GM18499 (cell line): ENCODE measurements around the gene ATXN1.

Experiments used
- ATAC-seq: cut with Tn5 transposase; IDR thresholded peaks from one replicate; pipeline ENCODE4 v1.9.1; 2021; ENCODE audit warnings: moderate number of reproducible peaks; ENCODE audit not compliant: insufficient read depth, unreplicated experiment

ATXN1 gene

DNA sequence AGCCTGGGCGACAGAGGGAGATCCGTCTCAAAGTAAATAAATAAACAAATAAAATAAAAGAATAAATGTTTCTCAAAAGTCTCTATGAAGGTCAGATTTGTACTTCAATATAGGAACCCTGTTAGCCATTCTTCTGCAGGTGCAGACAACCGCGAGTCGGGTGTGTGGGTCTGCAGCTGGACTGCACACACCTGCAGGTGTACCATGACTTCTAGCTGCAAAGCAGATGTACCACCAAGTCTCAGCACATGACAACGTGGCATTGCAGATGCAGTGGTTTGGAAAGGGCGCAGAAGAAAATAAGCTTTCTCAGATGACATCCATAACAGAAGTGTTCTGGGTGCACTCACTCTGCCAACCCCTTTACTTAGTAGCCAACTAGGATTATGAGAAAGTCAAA is 239.7 kb downstream of the ATXN1 start:
- ATAC-seq: no peak

DNA sequence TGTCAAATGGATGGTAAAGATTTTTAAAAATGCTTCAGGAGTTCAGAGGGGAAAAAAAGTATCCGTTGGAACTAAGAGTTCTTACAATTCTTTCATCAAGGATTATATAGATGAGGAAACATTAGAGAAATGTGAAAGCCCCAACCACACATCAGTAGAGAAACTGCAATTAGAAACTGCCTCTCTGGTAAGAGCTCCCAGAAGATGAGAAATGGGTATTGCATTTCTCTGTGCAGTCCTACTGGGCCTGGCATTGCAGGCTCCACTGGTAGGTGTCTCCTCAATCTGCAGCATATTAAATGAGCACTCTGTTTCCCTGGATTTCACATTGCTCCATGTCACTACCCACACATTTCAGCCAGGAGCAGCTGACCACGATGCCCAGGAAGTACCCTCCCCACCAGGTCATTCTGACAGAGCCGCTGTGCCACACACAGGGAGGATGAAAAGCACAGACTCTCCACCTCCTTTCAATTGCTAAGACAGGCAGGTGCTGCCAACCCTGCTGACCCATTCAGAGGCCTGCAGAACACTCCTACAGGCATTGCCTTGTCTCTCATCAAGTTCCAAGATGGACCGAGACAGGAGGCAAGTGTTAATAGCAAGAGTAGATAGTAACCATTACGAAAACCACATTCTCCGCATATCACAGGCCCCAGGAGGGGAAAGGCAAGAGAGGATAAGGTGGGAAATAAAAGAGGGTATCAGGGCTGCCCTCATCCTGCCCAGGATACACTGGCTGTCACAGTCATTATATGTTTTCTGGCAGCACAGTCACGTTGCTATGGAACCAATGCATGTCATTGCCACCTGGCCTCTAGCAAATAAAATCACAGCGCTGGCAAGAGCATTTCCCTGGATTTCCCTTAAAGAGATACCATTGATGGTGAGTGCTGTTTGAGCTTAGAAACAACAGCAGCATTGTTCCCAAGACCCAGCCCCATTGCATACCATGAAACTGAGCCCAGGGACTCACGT is 241.7 kb downstream of the ATXN1 start:
- no peak for ATAC-seq

DNA sequence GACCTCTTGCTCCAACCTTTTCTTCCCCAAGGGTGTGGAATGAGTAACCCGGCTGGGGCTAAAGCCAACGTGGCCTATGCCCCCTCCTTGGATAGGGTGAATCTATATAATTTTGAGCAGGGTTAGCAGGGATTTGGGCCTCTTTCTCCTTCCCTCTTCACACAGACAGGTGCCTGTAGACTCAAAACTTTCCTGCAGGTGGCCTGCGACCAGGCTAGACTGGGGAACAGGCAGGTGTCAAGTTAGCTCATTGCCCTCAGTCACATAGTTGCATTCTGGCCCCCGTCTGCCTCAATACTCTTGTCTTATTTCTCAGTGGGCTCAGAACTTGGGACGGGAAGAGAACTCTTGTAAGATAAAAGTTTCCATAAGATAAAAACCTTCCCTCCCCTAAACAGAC is 243.0 kb downstream of the ATXN1 start:
- ATAC-seq: no peak

DNA sequence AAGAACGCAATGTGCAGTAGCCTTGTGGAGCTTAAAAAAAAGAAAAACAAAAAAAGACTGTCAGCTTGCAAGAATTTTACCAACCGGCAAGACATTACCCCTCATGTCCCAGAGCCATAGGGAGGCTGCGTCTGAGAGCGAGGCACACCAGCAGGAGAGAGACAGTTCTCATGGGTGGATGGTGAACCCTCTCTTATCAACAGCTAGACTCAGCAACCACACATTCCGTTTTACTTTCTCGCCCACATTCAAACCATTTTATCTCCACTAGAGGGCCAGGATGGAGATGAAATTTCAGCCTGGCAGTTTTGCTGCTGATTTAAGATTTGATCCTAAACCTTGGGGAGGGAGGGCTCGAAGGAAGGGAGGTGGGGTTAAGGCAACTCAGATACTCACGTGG is 247.0 kb downstream of the ATXN1 start:
- ATAC-seq: no peak

DNA sequence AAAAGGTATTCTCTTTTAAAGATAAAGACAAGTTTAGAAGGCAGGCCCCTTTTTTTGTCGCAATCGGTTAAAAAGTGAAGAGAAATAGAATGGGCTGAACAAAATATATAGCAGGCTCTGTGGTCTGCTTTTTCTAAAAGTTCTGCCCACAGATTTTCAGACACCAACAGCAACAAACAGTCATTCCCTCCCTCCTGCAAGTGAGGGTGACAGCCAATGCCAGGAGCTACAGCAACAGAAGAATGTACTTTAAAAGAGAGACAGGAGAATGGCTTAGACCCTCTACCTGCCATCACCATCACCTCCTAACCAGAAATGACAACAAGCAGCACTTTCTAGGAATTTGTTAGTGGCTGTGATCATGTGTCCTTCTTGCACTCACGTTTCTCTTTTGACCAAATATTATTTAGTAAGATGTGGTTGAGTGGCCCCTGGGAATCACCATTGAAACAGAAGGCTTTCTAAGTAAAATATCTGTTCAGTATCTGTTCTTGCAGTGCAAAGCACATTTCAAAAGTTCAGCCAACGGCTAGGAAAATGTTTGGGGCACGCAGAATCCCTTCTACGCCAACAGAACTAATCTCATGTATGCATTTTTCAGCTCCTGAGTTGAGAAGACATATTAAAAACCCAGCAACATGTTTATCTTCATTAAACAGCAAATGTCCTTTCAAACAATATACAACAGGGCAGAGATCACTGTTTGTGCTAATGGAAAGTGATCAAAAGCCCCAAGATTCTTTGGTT is 248.5 kb downstream of the ATXN1 start:
- no peak for ATAC-seq

DNA sequence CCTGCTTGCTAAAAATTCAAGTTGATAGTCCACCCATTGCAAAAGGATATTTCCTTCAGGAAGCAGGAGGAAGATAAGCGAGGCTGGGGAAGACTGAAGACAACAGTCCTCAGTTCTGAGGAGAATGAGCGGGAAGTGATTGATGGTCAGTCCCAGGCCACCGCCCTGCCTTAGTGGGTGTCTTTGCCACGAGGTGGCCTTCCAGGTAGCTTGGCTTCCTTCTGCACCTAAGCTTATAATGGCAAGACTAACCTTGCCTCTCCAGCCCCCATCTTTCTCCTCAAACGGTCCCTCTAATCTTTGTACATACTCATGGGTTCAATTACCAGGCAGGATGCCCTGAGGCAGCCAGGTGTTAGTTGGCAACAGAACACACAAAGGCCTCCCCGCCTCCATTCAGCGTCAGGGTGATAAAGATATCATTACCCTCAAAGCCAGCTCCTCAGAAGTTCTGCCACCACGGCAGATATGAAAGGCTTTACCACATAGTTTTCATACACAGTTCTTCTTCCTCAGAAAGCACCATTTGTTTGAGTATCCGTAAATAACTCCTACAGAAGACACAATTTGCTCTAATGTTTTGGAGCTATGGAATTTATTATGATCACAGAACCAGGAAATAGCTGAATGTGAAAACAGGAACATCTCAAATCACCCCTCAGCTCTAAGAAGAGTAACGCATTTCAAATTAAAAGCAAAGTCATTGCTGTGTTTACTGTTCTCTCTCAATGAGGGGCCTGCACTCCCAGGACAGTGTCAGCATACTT is 249.4 kb downstream of the ATXN1 start:
- no peak for ATAC-seq

DNA sequence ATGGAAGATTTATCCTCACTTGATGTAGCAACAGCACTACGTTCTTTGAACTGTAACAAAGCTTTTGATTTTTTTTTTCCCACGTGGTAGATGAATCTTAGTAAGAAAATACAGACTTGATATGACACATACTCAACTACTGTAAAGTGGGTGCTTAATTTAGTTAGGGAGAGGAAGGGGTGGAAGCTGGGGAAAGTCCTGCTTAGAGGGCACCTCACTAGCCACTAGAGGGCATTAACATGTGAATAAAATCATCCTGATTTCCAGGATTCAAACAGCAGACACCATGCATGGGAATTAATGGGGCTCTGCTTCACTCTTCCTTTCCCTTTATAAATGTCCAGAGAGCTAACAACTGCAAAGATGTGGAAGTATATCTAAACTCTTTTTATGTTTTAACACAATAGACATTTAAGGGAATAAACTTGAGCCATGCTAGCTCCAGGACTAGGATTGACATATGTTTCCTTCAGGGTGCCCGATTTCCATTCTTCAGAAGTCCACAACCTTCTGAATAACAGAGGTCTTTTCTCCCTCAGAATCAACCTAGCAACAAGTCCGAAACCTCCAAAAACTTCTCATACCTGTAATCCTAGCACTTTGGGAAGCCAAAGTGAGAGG is 250.1 kb downstream of the ATXN1 start:
- no peak for ATAC-seq

DNA sequence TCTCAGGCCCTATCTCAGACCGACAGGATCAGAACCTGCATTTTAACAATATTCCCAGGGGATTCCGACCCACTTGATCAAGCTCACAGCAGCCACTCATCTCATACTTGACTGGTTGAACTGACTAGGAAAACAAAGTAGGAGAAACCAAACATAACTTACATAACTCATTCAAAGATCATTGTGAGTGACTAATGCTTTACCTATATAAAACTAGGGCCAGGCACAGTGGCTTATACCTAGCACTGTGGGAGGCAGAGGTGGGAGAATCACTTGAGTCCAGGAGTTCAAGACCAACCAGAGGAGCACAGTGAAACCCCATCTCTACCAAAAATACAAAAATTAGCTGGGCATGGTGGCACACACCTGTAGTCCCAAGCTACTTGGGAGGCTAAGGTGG is 251.0 kb downstream of the ATXN1 start:
- ATAC-seq: no peak

DNA sequence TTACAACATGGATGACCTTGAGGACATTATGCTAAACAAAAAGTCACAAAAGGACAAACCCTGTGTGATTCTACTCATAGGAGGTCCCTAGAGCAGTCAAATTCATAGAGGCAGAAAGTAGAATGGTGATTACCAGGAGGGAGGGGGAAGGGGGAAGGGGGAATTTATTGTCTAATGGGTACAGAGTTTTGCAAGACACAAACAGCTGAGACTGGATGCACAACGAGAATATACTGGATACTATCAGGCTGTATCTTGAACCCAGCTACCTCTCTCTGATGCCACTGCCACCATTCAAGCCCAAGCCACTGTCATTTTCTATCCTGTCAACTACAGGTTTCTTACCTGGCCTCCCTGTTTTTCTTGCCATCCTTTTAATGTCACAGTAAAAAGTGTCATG is 252.3 kb downstream of the ATXN1 start:
- no peak for ATAC-seq

DNA sequence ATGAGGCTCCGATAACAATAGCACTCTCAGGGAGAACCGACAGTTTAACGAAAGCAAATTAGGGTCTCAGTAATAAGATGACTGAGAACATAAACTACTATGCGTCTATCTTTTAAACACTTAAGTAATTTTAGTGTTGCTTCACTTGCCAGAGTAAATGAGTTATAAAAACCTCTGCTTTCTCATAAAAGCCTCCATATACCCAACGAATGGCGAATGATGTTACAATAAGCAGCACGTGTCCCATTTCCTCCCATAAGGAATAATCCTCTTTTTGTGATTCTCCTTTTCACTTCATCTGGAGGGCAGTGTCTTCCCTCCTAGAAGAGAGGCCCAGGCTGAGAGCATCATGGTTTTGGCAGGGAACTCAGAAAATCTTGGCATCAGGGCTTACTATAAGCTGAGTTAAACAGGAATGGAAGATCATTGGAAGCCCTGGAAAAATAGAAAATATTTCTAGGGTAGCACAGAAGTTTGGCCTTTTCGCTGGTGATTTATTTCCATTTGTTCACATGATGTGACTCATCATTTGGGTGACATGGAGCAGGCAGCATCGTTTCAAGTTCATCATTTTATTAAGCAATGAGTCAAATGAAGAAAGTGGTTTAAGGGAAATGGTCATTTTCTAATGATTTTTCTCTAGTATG is 255.4 kb downstream of the ATXN1 start:
- no peak for ATAC-seq

DNA sequence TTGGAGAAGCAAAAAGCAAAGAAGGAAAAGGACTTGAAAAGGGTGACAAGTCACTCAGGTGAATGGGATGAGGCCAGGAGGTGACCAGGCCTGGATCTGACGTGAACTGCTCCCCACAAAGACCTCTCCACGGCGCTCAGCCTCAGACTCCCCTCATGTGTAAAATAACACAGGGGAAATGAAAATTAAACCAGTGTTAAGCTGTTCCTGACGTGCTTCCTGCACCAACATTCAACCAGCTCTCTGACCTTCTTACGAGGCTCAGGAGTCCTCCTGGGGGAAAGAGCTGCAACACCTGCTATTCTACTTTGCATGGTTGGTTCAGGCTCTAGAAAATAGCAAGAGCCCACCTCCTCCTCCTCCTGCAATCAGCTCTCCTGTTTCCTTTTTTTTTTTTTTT is 256.7 kb downstream of the ATXN1 start:
- ATAC-seq: no peak

DNA sequence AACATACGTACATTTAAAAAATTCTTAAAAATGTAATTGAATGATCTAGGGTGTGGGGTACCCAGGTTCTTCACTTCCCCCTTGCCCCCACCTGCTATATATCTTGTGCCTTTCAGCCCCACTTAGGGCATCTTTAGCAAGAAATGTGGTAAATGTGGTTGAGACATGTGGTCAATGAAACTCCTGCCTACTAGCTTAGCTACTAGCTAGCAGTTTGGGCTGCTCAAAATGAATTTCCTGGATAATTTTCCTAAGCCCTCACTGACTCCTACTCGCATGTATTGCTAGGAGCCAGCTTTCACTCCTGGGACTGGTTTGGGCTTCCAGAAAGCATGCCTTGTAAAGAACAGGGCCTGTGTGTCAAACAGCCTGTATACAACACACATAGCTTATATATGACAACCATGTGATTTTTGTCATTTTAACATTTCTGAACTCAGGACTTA is 257.3 kb downstream of the ATXN1 start:
- ATAC-seq: peak; percentile 47

DNA sequence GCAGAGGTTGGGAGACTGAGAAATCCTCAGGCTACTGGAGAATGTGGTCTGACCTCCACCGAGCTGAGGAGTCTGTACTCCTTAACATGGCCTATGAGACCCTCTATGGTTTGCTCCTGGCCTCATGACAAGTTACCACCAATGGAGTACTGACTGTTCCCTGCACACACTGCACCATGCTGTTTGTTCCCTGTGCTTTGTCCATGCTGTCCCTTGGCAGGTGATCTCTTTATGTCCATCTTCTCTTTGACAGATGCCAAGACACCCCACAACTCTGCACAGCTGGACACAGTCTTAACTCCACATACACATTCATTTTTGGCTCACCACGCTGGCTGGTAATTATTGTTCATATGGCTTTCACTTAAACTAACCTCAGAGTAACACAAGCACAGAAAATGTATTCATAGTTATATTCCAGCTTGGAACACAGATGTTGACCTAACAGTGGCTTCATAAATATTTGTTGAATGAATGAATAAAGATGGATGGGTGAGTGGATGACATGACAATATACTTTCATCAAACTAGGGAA is 258.0 kb downstream of the ATXN1 start:
- no peak for ATAC-seq

DNA sequence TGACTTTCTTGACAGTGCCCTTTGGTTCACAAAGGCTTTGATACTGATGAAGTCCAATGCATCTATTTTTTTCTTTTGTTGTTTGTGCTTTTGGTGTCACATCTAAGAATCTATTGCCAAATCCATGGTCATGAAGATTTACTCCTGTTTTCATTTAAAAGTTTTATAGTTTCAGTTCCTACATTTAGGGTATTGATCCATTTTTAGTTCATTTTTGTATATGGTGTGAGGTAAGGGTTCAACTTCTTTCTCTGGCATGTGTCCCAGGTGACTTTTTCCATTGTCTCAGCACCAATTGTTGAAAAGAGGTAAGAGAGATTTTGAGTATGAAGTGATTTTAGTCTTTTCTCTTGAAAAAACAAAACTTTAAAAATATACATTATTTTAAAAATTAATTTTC is 262.3 kb downstream of the ATXN1 start:
- no peak for ATAC-seq

DNA sequence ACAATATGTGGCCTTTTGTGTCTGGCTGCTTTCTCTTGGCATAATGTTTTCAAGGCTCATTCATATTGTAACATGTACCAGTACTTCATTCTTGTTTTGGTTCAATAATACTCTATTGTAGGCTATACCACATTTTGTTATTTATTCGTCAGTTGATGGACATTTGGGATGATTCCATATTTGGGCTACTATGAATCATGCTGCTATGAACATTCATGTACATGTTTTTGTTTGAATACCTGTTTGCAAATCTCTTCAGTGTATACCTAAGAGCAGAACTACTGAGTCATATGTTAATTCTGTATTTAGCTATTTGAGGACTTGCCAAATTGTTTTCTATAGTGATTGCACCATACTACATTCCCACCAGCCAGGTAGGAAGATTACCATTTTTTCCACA is 263.0 kb downstream of the ATXN1 start:
- no peak for ATAC-seq

DNA sequence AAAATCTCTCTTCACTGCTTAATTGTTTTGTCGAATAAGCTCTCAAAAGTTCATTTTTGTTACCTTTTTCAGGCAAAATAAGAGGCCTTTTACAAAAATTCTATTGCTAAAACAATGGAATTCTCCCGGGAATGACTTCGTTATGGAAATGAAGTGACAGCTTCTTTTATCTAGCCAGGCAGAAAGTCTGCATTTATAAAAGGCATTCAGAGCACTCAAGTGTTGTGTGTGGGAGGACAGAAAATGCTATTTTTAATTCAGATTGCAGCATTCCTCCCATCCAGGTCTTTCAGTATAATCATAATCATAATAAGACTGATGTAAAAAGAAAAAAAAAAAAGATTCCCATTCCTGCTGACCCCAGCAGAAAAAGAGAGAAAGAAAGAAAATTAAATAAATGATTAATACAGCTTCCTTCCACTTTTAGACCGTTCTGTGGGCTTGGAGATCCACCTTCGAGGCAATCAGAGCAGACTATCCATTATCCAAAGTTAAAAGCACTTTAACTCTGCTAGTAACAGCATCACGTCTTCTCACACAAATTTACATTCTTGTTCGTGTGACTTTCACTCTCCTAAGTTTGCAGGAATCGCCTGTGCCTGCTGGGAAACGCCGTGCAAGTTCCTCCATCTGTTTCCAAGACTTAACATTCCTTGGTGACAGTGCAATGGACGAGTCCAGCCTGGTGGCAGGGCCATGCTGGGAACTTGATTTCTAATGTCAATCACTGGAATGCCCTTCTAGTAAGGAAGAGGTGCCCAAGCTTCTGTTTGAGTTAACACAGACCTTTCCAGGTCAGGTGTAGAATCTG is 264.1 kb downstream of the ATXN1 start:
- ATAC-seq: no peak

DNA sequence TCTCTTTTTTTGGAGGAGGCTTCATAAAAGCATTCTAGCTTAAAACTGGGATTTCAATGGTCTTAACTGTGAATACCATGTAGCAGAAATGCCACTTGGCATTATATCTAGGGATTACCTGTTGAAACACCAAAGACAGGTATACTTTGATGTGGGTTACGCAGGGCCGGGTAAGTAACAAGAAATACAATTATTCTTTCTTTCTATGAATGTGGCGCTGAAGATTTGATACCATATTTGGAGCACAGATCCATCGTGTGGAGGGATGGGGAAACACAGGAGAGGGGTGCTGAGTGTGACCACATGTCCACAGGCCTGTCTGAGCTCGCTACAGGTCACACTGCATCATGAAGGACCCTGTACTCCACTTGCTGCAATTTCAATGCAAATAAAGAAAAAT is 265.1 kb downstream of the ATXN1 start:
- ATAC-seq: no peak

DNA sequence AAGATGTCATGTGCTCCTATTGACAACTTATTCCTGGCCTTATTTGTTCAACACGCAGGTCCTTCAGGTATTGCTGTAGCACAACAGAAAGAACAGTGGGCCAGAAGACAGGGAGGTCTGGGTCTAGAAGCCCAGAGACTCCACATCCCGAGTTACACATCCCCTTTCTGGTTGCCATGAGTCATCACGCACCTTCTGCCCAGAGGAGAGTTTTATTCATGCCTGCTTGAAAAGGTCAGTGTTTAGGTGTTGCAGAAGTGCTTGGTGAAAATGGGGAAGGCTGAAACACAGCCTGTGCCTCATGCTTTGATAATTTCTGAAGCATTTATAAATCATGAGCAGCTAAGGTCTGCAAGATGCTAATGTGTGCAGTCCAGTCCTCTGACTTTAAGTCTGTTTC is 266.5 kb downstream of the ATXN1 start:
- ATAC-seq: peak; percentile 76

DNA sequence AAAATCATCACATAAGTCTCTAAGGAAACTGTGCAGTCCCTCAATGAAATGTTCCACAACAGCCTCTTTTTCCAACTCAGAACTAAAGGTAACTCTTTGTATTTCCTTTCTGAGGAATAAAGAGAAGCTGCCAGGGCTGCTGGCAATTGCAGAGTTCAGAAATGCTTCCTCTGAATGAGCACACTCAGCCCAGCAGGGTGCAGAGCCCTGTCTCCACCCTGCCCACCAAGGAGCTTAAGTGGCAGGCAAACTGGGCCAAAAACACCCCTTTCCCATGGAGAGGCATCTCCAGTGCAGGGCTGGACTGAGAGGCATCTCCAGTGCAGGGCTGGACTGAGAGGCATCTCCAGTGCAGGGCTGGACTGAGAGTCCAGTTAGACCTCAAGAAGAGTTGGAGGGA is 267.5 kb downstream of the ATXN1 start:
- no peak for ATAC-seq
